GM18507 (cell line): ENCODE data around the gene TSPAN9.

Experiments
- DNase-seq: peaks from one replicate; pipeline ENCODE4 v3.0.0; 2011; ENCODE audit warnings: low read depth; ENCODE audit not compliant: insufficient read length; ENCODE audit errors: extremely low spot score
- FAIRE-seq: peaks from 2 replicates; lab custom pipeline; 2011; peaks lifted over from hg19 to GRCh38; lab: Jason Lieb, UNC

The TSPAN9 gene

DNA sequence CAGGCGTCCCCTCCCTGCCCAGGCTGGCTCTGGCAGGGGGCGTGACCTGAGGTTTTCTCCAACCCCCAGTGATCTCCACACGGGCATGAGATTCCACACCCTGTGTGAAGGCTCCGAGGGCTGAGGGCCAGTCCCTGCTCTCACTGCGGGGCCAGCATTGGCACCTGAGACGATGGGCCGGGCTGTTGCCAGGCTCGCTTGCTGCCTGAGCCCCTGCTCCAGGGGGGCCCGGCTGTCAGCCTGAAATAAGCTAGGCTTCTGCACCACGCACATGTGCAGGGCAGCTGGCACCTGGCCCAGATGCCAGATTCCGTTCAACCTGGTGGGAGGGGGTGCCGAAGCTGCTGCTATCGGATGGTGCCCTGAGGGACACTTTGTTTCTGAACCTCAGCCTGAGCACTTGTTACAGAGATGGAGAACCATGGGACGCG, 217.3 kb downstream of the TSPAN9 start:
- FAIRE-seq (no peak), DNase-seq (no peak)

DNA sequence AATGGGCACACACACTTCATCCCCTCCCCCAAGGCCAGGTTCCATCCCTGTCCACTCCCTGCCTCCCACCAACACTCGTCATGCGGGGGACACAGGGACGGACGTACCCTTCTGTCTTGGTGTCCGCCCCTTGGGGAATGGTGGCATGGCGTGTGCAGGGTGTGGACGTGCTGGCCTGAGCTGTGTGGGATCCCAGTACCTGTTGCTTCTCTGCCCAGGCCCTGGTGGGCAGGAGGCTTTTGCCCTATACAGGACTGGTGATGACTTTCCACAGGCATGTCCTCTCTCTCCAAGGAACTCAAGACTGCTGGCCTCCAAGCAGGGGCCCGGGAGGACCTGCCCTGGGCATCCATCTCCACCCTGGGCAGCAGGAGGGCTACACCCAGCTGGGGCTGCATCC, 218.0 kb downstream of the TSPAN9 start:
- DNase-seq, result no peak
- no peak for FAIRE-seq

DNA sequence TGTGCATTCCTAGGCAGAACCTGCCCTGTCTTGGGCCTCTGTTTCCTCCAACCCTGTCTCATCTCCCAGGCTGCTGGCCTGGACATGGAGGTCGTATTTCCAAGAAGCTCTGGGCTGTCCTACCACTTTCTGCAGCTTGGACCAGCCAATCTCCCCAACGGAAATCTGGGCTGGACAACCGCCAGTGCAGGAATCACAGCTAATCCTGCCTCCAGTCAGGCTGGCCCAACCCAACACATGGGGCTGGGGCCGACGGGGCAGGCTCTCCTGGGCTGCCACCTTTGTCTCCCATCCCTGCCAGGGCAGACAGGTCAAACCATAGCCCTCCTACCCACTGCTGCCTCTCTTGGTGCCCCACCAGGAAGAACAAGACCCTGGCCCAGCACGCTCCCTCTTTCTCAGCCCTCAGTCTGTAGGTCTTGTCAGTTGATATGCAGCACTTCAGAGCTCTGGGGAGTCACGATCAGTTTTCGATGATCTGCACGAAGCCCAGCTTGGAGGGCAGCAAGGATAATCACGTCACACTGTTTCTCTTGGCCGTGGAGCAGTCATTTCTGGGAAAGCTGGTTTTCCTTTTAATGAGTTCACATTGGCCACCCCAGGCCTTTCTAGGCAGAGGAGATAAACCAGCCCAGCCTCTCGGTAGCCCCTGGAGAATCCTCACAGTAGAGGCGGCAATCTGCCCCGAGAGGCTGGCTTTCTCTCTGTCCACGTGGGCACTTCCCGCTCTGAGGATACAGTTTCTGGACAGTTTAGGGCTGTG, 218.6 kb downstream of the TSPAN9 start:
- no peak for FAIRE-seq

DNA sequence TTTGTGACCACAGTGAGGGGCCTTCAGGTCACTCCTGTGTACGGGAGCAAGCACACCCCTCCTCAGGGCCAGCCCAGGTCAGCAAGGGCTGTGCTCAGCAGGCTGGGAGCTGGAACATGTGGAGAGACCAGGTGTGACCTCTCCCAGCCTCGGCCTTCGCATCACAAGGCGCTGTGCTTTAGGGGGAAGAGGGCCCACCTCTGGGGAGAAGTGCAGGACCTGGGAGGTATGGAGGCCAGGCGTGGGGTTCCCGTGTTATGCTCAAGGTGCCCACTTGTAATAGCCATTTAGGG, 219.2 kb downstream of the TSPAN9 start:
- no peak for DNase-seq

More for the DNA sequence above, 218.6 kb downstream of the TSPAN9 start:
- no peak for DNase-seq

DNA sequence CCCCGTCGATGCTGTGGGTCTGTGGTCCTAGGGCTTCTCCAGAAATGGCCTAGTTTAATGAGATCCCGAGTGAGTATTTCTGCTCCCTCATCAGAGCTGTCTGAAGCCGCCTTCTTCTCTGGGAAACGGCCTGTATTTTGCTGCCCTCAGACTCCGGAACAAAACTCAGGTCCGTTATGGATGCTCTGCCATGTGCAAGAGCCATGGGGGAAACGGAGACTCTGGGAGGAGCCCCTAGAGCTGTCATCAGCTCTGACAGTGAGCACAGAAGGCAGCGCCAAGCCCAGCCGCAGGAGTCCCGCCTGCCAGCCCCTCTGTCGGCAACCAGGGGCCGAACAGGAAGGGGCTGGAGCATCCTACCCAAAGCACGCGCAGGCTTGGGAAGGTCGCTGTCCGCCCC, 221.4 kb downstream of the TSPAN9 start:
- DNase-seq, result no peak
- FAIRE-seq, result no peak

More for the DNA sequence above, 219.2 kb downstream of the TSPAN9 start:
- FAIRE-seq, result no peak

DNA sequence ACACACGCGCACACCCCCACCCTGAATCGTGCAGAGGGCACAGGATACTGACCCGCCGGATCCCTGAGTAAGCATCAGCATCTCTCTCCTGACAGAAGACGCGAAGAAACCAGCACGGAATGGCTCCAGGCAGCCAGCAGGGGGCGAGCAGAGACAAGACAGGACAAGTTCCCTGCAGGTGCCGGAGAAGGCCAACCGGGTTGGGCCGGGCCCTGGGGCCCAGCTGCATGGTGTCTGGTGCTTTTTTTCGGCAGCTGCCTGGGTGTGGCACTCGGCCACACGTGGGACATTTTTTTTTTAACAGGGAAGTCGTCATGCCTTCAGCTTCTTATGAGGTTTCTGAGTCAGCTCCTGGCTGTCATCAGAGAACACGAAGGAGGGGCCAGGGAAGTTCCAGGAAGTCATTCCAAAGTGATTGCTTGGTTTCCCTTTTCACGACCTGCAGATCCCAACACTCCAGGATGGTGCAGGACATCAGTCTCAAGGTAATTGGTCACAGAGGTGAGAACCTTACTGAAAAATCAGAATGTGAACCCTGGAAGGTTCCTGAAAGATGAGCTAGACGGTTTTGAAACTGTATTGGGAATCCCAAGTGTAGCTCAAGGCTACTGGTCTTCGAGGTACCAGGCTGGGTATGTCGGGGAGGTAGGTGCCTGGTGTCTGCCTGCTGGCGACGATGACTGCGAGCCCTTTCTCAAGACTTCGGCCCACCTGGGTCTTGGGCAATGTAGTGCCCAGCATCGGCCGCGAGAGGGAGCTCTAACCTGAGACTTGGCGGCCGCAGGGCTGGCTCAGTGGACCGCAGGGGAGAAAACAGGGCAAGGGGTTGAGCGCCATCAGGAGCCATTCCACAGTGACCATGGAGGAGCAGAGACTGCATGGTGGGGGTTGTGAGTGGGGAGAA, 223.0 kb downstream of the TSPAN9 start:
- FAIRE-seq (peak; percentile 87), DNase-seq (peak; percentile 66)

DNA sequence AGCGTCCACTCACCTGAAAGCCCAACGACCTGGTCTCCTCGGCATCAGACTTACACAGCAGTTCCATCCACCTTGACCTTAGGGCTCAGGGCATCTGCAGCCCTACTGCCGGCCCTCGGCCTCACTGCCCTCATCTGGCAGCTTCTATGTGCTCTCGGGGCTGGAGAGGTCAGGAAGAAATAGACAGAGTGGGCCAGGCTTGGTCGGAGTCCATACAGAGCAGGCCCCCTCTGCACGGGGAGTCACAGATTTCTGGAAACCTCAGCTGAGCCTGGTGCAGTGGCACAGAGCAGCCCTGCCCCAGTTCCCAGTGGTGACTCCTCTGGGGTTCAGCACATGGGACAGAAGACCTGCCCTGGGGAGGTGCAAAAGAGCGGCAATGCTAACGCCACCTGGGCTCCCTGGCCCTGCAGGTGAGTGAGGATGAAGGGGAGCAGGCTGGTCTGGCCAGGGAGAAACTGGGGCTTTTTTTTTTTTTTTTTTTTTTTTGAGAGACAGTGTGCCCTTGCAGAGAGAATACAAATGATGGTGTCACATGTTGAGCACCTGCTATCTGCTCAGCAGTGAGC, 223.7 kb downstream of the TSPAN9 start:
- FAIRE-seq (no peak), DNase-seq (no peak)

DNA sequence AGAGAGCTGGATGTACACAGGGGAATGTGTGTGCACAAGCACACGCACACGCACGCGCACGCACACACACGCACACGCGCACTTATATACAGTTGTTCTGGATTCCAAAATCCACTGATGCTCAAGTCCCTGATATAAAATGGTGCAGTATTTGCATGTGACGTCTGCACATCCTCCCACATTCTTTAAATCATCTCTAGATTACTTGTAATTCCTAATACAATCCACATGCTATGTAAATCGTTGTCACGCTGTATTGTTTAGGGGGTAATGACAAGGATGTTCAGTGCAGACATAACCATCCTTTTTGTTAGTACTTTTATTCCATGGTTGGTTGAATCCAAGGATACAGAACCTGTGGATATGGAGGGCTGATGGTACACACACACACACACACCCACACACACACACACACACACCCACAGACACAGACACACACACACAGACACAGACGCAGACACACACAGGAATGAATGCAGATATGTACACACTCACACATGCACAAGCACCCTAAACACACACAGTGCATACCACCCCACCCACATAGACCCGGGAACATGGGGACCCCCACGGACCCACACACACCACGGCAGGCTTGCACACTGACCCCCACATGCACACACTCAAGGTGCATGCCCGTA, 225.3 kb downstream of the TSPAN9 start:
- no peak for FAIRE-seq
- no peak for DNase-seq

DNA sequence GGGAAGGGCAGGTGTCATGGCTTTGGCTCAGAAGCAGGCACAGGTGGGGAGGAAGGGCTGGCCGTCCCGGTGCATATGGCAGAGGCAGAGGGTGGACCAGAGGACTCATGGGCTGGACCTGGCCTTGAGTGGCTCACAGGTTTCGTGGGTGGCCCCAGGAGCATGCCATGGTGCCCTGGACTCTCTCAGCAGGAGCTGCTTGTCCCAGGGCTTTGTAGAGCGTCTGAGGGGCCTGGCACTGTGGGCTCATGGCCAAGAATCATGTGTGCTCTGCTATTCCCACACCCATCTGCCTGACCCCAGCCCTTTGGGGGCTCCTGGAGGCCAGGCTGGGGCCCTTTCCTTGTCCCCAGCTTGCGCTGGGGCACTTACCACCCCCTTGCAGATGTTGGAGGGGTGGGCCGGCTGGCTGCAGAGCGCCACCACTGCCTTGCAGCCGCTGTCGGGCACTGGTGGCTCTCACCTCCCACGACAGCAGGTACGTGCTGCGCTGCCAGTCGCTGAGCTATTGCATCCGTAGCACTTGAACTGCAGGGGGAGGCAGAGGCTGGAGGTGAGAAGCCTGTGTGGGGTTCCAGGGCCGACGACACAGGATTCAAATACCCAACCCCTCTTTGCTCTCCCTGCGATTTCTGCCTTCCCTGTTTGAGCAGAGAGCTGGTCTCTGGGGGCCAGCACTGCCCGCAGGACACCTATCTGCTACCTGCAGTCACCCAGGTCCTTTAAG, 226.4 kb downstream of the TSPAN9 start:
- DNase-seq (no peak), FAIRE-seq (no peak)

DNA sequence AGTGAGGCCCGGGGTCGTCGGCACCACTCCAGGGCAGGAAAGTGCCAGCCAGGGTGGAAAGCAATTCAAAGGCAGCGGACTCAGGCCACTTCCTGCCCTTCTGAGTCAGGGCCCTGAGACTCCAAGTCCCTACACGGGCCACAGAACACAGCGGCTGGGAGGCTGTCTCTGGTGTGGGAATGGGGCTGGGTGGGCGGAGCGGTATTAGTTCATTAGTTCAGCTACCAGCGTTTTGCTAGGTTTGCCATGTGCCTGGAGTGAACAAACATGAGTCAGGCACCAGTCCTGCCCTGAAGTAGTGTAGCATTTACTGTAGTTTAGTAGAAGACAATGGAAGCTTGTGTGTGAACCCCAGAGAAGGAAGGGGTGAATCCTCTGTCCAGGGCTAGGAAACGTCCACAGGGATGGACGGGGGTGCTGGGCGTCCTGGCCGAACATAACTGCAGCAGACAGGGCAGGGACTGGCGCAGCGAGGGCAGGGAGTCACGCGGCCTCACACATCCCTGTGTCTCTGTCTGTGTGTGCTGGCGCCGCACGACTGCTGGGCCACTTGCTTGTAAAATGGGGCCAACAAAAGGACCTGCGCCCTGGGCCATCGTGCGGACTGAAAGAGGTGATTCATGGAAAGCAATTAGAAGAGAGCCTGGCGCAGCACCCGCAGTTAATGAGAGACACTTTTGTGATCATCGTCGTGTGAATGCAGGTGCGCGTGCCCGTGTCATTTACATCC, 227.4 kb downstream of the TSPAN9 start:
- FAIRE-seq (no peak), DNase-seq (no peak)

DNA sequence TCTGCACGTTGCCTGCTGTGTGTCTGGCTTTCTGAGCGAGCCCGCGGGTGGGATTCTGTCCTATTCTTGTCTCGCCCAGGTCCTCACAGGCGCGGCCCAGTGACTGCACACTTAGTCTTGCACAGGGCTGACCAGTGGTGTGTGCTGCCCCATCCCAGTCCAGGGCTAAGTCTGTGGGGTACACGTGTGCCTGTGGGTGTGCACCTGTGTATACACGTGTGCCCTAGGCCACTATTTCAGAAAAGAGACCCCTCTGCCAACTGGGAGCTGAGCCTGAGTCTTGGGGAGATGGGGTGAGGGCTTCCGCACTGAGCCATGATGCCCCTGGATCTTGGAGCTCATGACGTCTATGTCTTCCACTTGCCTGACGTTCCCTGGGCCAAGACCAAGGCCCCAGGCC, 228.3 kb downstream of the TSPAN9 start:
- no peak for DNase-seq
- FAIRE-seq, result no peak

DNA sequence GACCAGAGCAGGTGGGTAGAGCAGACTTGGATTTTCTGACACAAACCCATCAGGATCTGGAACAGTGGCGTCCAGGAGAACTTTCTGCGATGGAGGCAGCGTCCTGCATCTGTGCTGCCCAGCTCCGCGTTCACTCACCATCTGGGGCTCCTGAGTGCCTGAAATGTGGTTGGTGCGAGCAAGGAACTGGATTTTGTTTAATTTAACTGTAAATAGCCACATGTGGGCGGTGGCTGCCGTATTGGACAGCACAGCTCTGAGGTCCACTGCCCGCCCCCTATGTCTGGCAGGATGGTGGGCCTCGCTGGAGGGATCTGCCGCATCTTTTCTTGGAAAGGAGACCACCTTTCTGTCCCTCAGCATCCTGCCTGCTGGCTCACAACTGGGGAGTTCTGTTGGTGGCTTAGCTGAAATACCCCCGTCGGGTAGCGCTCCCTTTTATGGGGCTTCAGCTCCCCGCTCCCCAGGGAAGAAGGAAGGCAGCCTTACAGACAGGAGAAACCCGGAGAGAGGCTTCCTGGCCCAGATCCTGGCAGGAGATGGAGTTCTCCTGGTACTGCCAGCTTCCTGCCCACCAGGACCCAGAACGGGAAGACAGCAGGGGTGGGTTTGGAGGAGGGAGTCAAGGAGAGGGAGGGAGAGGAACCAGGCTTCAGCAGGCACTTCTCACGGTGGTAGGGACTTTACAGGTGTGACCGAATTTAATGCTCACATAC, 228.9 kb downstream of the TSPAN9 start:
- no peak for DNase-seq
- FAIRE-seq, result no peak

DNA sequence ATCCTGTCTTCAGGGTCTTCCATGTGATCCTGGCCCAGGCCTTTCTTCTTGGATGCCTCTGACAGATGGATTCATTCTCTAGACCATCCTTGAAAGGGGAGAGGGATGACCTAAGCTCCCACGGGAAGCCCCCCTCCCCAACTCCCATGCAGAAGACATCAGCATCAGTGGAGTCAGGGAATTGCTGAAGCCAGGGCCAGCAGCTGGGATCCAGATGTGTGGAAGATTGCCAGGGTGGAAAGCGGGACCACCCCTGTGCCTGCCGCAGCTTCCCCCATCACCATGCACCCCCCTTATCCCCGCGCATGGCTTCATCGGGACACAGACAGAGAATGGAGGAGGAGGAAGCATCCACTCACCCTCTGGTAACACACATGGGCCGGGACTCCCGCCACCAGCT, 230.2 kb downstream of the TSPAN9 start:
- FAIRE-seq, result no peak
- DNase-seq, result no peak

DNA sequence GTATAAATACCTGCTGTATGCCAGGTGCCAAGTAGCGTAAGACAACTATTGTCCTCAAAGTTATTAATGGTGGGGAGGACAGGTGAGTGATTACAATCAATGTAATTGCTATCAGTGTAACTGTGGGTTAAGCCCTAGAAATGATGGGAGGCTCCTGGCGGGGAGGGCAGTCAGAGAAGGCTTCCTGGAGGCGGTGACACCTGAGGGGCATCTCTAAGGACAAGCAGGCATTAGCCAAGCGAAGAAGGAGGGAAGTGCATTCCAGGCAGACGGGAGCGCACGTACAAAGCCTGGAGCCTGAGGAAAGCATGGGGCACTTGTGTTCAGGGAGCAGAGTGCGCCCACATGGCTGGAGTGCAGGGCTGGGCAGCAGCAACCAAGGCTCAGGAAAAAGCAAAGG, 230.9 kb downstream of the TSPAN9 start:
- FAIRE-seq, result no peak
- no peak for DNase-seq

DNA sequence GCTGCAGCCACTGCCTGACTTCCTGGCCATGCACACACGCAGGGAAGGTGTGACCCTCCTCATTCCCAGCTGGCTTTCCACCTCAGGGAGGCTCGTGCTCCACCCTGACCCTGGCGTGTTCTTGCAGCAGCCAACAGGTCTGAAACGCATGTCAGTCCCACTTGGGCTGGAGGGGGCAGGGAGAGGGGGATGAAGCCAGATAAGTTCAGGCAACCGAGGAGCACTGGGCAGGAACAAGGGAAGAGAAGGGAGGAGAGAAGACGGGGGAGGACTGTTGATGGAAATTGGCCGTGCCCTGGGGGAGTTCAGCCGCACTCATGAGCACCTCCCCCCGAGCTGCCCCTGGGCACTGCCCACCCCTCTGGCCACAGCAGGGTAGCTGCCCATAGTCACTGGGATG, 231.4 kb downstream of the TSPAN9 start:
- FAIRE-seq, result no peak

DNA sequence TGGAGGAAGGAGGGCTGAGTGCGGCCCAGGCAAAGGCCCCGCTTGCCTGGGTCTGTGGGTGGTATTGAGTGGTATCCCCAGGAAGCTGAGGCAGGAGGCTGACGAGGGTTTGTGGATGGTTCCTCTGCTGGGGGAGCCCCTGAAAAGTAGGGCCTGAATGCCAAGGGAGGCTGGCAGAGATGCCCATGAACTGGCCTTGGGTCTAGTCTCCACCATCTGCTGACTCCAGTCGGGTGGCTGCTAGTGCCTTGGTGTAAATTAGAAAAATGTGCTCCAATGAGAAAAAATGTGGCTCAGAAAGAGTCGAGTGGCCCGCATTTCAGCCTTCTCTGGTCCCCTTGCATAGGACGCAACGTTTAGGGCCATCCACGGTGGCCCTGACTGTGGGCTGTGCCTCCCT, 232.6 kb downstream of the TSPAN9 start:
- no peak for DNase-seq
- no peak for FAIRE-seq

More for the DNA sequence above, 231.4 kb downstream of the TSPAN9 start:
- no peak for DNase-seq

DNA sequence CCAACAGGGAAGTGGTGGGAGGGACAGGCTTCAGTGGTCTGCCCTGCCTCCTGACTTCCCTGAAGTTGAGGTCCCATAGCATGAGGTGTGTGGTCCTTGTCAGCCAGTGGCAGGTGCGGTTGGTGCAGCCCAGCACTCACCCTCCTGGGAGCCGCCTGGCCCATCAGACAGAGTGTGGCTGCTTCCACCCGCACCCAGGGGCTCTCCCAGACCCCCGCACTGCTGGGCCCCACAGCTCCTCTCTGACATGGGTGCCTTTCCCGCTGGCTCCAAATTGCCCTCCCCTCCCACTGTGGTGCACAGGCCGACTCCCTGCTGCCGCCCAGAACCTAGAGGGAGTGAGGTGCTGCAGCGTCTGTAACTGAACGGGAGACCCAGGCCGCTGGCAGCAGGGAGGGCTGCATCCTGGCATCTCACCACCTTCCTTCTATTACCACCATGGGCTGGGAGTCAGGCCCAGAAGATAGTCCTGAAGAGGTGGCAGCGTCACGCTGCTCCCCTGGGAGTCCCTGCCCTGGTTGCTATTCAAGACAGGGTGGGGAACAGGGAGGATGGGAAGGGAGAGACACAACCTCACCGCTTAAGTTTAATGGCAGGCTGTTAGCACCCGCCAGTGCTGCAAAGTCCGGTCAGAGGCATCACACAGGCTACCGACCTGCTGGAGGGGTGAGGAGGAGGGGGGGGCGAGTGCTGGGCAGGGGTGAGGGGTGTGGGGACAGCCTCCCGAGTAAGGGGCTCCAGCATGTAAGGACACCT, 233.3 kb downstream of the TSPAN9 start:
- FAIRE-seq, result no peak
- DNase-seq, result no peak

DNA sequence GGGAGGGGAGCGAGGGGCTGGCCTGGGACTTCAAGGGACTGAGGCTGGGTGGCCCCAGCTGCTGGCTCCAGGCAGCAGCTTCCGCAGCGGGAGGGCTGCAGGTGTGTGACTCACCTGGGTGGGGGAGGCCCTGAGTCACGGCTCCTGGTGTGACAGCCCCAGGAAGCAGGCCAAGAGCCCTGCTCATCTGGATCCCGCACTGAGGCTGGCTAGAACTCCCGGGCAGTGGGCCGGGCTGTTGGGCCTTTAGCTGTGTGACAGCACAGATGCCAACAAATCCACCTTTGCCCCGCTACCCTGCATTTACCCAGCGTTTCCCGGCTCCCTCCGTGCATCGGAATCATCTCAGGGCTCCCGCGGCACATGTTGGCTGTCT, 233.8 kb downstream of the TSPAN9 start:
- DNase-seq (no peak), FAIRE-seq (no peak)
